Neural cell (in vitro differentiated cells): ENCODE results near the gene DCUN1D1. TPM values are rescaled to one million over a fixed set of nuclear protein-coding genes. Genes with fewer than 3 reads are reported as not detected.

Experiments
- H2AFZ ChIP-seq: fragments of 200-600, 300-800 bp; sonication (generic), shearing (Covaris generic); 2 replicates; pipeline ENCODE4 v1.6.0; 2014; ENCODE audit warnings: low read depth, mild to moderate bottlenecking, antibody characterized with exemption, low read length, moderate library complexity
- H3F3A ChIP-seq: fragments of 200-600 bp; shearing (Covaris generic); 2 replicates; pipeline ENCODE4 v1.6.1; 2016; ENCODE audit warnings: mild to moderate bottlenecking, moderate library complexity, mixed read lengths, antibody characterized with exemption, low read length; ENCODE audit not compliant: insufficient read depth, poor library complexity, severe bottlenecking
- H3K27ac ChIP-seq: fragments of 200-600, 300-800 bp; sonication (generic), shearing (Covaris generic); 2 replicates; pipeline ENCODE4 v1.5.1; 2014; ENCODE audit warnings: mild to moderate bottlenecking, low read length, moderate library complexity
- H3K27me3 ChIP-seq: fragments of 300-800, 200-600 bp; sonication (generic), shearing (Covaris generic); 2 replicates; pipeline ENCODE4 v1.6.0; 2014; ENCODE audit warnings: mild to moderate bottlenecking, low read depth, low read length, moderate library complexity; ENCODE audit not compliant: insufficient read depth
- H3K36me3 ChIP-seq: fragments of 300-800, 200-600 bp; sonication (generic), shearing (Covaris generic); 2 replicates; pipeline ENCODE4 v1.5.1; 2014; ENCODE audit warnings: mild to moderate bottlenecking, antibody characterized with exemption, low read length, moderate library complexity; ENCODE audit not compliant: insufficient read depth
- H3K4me2 ChIP-seq: fragments of 300-800, 200-600 bp; sonication (generic), shearing (Covaris generic); 2 replicates; pipeline ENCODE4 v1.6.0; 2014; ENCODE audit warnings: mild to moderate bottlenecking, low read length
- H3K4me3 ChIP-seq: fragments of 300-800, 200-600 bp; sonication (generic), shearing (Covaris generic); 2 replicates; pipeline ENCODE4 v1.5.1; 2014; ENCODE audit warnings: mild to moderate bottlenecking, low read length, moderate library complexity
- H3K79me2 ChIP-seq: fragments of 200-600 bp; shearing (Covaris generic); replicated peaks from 2 replicates; pipeline ENCODE4 v1.6.0; 2014; ENCODE audit warnings: mild to moderate bottlenecking, low read length, moderate library complexity; ENCODE audit not compliant: insufficient read depth
- H3K9ac ChIP-seq: fragments of 300-800, 200-600 bp; sonication (generic), shearing (Covaris generic); 2 replicates; pipeline ENCODE4 v1.6.1; 2016; ENCODE audit warnings: mild to moderate bottlenecking, low read length, mixed read lengths
- H3K9me2 ChIP-seq: fragments of 200-600 bp; shearing (Covaris generic); 2 replicates; pipeline ENCODE4 v1.6.1; 2016; ENCODE audit warnings: mild to moderate bottlenecking, low read length, mixed read lengths; ENCODE audit not compliant: insufficient read depth
- H3K9me3 ChIP-seq: fragments of 200-600, 300-800 bp; sonication (generic), shearing (Covaris generic); 2 replicates; pipeline ENCODE4 v1.6.1; 2016; ENCODE audit warnings: mild to moderate bottlenecking, mixed run types, low read length, moderate library complexity, mixed read lengths
- H4K20me1 ChIP-seq: fragments of 200-600 bp; shearing (Covaris generic); 2 replicates; pipeline ENCODE4 v1.6.1; 2016; ENCODE audit warnings: mild to moderate bottlenecking, mixed run types; ENCODE audit not compliant: insufficient read depth
- CTCF ChIP-seq: fragments of 450-650 bp; IDR thresholded peaks from 2 replicates; pipeline ENCODE4 v1.5.1; 2014; ENCODE audit warnings: antibody characterized with exemption, mild to moderate bottlenecking, moderate library complexity; ENCODE audit not compliant: poor library complexity, severe bottlenecking
- EP300 ChIP-seq: fragments of 450-650 bp; conservative IDR thresholded peaks from 2 replicates; pipeline ENCODE4 v1.6.1; 2014; ENCODE audit warnings: antibody characterized with exemption, mild to moderate bottlenecking, moderate library complexity; ENCODE audit not compliant: poor library complexity, severe bottlenecking
- EZH2 ChIP-seq: fragments of 200-600, 300-800 bp; shearing (Covaris generic), sonication (generic); IDR thresholded peaks from 2 replicates; pipeline ENCODE4 v1.6.1; 2014; ENCODE audit warnings: antibody characterized with exemption, low read length, borderline replicate concordance, mild to moderate bottlenecking; ENCODE audit not compliant: insufficient read depth, poor library complexity, severe bottlenecking
- MXI1 ChIP-seq: fragments of 450-650 bp; conservative IDR thresholded peaks from 2 replicates; pipeline ENCODE4 v1.6.1; 2014; ENCODE audit warnings: antibody characterized with exemption, mild to moderate bottlenecking; ENCODE audit not compliant: poor library complexity, severe bottlenecking
- POLR2AphosphoS5 ChIP-seq: IDR thresholded peaks from 2 replicates; pipeline ENCODE4 v1.6.1; 2012
- RAD21 ChIP-seq: fragments of 450-650 bp; conservative IDR thresholded peaks from 2 replicates; pipeline ENCODE4 v1.6.1; 2014; ENCODE audit warnings: antibody characterized with exemption, mild to moderate bottlenecking, moderate library complexity
- REST ChIP-seq: IDR thresholded peaks from 2 replicates; pipeline ENCODE4 v1.6.1; 2012; ENCODE audit warnings: borderline replicate concordance
- SMC3 ChIP-seq: fragments of 450-650 bp; conservative IDR thresholded peaks from 2 replicates; pipeline ENCODE4 v1.6.1; 2014; ENCODE audit warnings: antibody characterized with exemption, mild to moderate bottlenecking, moderate library complexity; ENCODE audit not compliant: poor library complexity
- TAF1 ChIP-seq: IDR thresholded peaks from 2 replicates; pipeline ENCODE4 v1.6.1; 2012; ENCODE audit warnings: low read depth
- polyA plus RNA-seq: library from polyadenylated mRNA; depleted of rRNA; stranded (reverse); fragments of >200 nt; gene quantifications from 2 replicates; pipeline ENCODE4 v1.2.3, GENCODE V29; 2014

The DCUN1D1 gene
- polyA plus RNA-seq, 1 donor from 2014 or later: 33.4 TPM

DNA sequence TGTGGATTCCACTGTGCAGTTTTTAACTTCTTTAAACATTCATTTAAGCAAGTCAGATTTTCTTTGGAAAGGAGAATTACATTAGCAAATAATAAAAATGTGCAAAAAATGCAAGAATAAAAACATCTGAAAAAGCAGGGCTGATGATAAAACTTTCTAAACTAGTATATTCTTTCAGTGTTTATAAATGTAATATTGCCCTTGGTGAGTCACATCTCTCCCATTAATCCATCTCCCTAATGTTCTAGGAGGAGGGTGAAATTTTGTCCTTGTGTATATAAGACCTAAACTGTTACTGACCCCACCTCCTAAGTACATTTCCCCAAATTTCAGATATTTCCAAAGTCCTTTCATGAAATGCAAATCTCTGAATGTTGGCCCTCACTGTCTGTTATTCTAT lies 28.5 kb upstream of the DCUN1D1 start:
- H3K4me2 ChIP-seq: no peak overlapping the region
- no peaks in the 10 kb centered on the region for H3K79me2 ChIP-seq
- no peak overlapping the region for H3K9ac ChIP-seq
- no peaks in the 10 kb centered on the region for H3K9me2 ChIP-seq
- no peak for TF ChIP-seq MXI1
- TF ChIP-seq TAF1: no peak
- TF ChIP-seq POLR2AphosphoS5: no peak
- TF ChIP-seq RAD21: no peak
- no peak for TF ChIP-seq SMC3
- no peak for TF ChIP-seq REST
- TF ChIP-seq EZH2: no peak
- no peak for TF ChIP-seq EP300
- no peak for TF ChIP-seq CTCF
- no peaks in the 10 kb centered on the region for H3F3A ChIP-seq
- no peaks in the 10 kb centered on the region for H3K9me3 ChIP-seq
- H3K4me3 ChIP-seq: no peak overlapping the region
- H3K27me3 ChIP-seq: no peaks in the 10 kb centered on the region
- H3K27ac ChIP-seq: no peak overlapping the region
- no peaks in the 10 kb centered on the region for H4K20me1 ChIP-seq
- H2AFZ ChIP-seq: no peak overlapping the region
- no peaks in the 10 kb centered on the region for H3K36me3 ChIP-seq

DNA sequence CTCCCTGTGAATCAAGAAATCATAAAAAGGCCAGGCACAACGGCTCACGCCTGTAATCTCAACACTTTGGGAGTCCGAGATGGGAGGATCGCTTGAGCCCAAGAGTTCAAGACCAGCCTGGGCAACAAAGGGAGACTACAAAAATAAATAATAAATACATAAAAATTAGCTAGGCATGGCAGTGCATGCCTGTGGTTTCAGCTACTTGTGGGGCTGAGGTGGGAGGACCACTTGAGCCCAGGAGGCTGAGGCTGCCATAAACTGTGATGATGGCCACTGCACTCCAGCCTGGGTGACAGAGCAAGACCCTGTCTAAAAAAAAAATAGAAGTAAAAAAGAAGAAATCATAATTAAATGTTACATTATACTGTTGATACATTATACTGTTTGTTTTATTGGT lies 28.0 kb upstream of the DCUN1D1 start:
- no peaks in the 10 kb centered on the region for H3K27me3 ChIP-seq
- no peaks in the 10 kb centered on the region for H3K79me2 ChIP-seq
- no peak overlapping the region for H2AFZ ChIP-seq
- no peak overlapping the region for H3K4me3 ChIP-seq
- TF ChIP-seq RAD21 (no peak), MXI1 (no peak), EZH2 (no peak), EP300 (no peak), SMC3 (no peak), REST (no peak), CTCF (no peak), TAF1 (no peak), POLR2AphosphoS5 (no peak)
- no peak overlapping the region for H3K9ac ChIP-seq
- no peak overlapping the region for H3K27ac ChIP-seq
- H3K9me2 ChIP-seq: no peaks in the 10 kb centered on the region
- no peak overlapping the region for H3K4me2 ChIP-seq
- H4K20me1 ChIP-seq: no peaks in the 10 kb centered on the region
- no peaks in the 10 kb centered on the region for H3K36me3 ChIP-seq
- H3F3A ChIP-seq: no peaks in the 10 kb centered on the region
- no peaks in the 10 kb centered on the region for H3K9me3 ChIP-seq
